Lower leg skin (tissue), 3 donors: ENCODE measurements around the gene INHBE.

Experiments
- POLR2A ChIP-seq, 2 donors: fragments of 450-650 bp; IDR thresholded peaks; one replicate each; pipeline ENCODE4 v1.6.1; 2016 to 2017; ENCODE audit warnings: antibody characterized with exemption in 2 of 2, mild to moderate bottlenecking in 1 of 2, moderate library complexity in 1 of 2
- TF ChIP-seq, protein P1 (sequence below), 3 donors: fragments of 450-650 bp; IDR thresholded peaks; one replicate each; pipeline ENCODE4 v1.5.1; 2016; ENCODE audit warnings: antibody characterized with exemption in 3 of 3, mild to moderate bottlenecking in 3 of 3, moderate library complexity in 2 of 3

GRCh38 chr12:57490126-57490525 is 35.0 kb downstream of the INHBE start:
- TF ChIP-seq, protein P1, sequence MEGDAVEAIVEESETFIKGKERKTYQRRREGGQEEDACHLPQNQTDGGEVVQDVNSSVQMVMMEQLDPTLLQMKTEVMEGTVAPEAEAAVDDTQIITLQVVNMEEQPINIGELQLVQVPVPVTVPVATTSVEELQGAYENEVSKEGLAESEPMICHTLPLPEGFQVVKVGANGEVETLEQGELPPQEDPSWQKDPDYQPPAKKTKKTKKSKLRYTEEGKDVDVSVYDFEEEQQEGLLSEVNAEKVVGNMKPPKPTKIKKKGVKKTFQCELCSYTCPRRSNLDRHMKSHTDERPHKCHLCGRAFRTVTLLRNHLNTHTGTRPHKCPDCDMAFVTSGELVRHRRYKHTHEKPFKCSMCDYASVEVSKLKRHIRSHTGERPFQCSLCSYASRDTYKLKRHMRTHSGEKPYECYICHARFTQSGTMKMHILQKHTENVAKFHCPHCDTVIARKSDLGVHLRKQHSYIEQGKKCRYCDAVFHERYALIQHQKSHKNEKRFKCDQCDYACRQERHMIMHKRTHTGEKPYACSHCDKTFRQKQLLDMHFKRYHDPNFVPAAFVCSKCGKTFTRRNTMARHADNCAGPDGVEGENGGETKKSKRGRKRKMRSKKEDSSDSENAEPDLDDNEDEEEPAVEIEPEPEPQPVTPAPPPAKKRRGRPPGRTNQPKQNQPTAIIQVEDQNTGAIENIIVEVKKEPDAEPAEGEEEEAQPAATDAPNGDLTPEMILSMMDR (IDR thresholded peaks at IDR 0.05) = no peak
- TF ChIP-seq POLR2A (IDR thresholded peaks at IDR 0.05) = no peak
